Measurements from ENCODE around the gene SMARCE1.

DNA sequence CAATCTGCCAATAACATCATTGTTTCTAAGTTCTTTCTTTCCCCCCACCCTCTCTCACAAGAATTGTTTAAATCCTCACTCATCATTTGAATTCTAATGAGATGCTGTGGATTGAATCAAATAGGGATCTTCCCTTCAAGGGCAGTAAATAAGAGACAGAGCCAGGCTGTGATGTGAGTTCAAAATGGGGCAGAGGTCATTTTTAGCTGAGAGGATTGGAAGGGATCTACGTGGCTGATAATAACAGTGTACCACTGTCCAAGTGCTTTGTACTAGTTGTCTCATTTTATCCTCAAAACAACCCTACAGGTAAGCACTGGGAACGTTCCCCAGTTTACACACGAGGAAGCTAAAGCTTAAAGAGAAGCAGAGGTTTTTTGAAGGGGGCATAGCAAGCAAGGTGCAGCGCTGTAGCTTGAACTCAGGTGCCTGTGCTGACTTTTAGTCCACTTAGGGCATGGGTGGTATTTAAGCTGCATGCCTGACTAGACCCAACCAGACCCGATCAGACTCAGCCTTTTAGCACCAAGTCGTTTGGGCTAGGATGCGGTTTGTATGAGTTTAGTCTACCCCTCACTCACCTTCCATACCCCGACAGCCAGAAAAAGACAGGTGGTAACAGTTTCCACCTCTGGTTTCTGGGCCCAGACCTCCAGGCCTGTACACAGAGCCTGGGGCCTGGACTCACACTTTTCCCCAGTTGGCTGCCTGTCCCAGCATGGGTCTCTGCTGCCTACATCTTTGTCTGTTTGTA is 43.1 kb downstream of the SMARCE1 start:
- TF ChIP-seq, protein P1, sequence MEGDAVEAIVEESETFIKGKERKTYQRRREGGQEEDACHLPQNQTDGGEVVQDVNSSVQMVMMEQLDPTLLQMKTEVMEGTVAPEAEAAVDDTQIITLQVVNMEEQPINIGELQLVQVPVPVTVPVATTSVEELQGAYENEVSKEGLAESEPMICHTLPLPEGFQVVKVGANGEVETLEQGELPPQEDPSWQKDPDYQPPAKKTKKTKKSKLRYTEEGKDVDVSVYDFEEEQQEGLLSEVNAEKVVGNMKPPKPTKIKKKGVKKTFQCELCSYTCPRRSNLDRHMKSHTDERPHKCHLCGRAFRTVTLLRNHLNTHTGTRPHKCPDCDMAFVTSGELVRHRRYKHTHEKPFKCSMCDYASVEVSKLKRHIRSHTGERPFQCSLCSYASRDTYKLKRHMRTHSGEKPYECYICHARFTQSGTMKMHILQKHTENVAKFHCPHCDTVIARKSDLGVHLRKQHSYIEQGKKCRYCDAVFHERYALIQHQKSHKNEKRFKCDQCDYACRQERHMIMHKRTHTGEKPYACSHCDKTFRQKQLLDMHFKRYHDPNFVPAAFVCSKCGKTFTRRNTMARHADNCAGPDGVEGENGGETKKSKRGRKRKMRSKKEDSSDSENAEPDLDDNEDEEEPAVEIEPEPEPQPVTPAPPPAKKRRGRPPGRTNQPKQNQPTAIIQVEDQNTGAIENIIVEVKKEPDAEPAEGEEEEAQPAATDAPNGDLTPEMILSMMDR (IDR thresholded peaks at IDR 0.05): no peak
- TF ChIP-seq POLR2A (IDR thresholded peaks at IDR 0.05): no peak
- TF ChIP-seq POLR2AphosphoS5 (IDR thresholded peaks at IDR 0.05): no peak

Measured in stomach (tissue), 4 donors.